Measurements from ENCODE around the gene ADGRF1.
"Not testable (repeated sequence)": the region's sequence is repeated elsewhere in the genome, so short reads cannot be mapped to it uniquely, and the experiment has no call there.

Gene ADGRF1
- long read RNA-seq, donor 1, full-length matches to known transcripts, result 6 of 13 reads
- long read RNA-seq, donor 1, partial matches to known transcripts, result 7 of 13 reads
- long read RNA-seq, donor 1, other reads (novel, unspliced or antisense), result 0 of 13 reads
- long read RNA-seq, donor 2, result 0 reads
- long read RNA-seq, donor 3, partial matches to known transcripts, result 13 of 15 reads
- long read RNA-seq, donor 3, other reads (novel, unspliced or antisense), result 0 of 15 reads
- long read RNA-seq, donor 4, partial matches to known transcripts, result 11 of 12 reads
- long read RNA-seq, donor 4, other reads (novel, unspliced or antisense), result 0 of 12 reads
- long read RNA-seq, donor 5, full-length matches to known transcripts, result 4 of 4 reads
- long read RNA-seq, donor 5, partial matches to known transcripts, result 0 of 4 reads
- long read RNA-seq, donor 5, other reads (novel, unspliced or antisense), result 0 of 4 reads
- long read RNA-seq, donor 6, partial matches to known transcripts, result 6 of 7 reads
- long read RNA-seq, donor 6, other reads (novel, unspliced or antisense), result 0 of 7 reads
- long read RNA-seq, donor 7, partial matches to known transcripts, result 9 of 10 reads
- long read RNA-seq, donor 7, other reads (novel, unspliced or antisense), result 0 of 10 reads
- long read RNA-seq, donor 8, full-length matches to known transcripts, result 3 of 3 reads
- long read RNA-seq, donor 8, partial matches to known transcripts, result 0 of 3 reads
- long read RNA-seq, donor 8, other reads (novel, unspliced or antisense), result 0 of 3 reads

DNA sequence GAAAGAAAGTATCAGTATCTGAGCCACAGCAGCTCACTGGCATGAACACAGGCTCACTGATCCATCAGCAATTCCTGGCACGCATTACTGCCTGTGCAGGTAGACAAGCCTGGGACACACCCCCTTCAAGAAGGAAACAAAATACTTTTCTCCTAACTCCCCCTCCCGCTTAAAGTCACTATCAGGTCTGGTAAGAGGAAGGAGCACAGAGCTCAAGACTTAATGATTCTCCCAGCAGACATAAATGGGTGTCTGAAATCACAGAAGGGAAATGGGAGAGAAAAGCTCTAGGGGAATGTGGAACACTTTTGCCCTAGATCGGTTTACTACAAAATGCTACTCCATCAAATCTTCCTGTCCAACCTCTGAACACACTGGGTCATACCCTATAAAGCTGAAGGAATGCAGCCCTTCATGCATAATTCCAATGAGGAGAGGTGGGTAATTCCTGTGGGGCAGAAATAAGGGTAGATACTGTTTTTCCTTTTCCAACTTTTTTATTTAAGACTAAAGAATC, at the start of gene ADGRF1:
TSS of gene ADGRF1 (minus strand) at position 58 of the 517 bp plus-strand sequence. CDS start 13,271 bp downstream, outside the sequence.
- peak; percentile 68 for DNase-seq

DNA sequence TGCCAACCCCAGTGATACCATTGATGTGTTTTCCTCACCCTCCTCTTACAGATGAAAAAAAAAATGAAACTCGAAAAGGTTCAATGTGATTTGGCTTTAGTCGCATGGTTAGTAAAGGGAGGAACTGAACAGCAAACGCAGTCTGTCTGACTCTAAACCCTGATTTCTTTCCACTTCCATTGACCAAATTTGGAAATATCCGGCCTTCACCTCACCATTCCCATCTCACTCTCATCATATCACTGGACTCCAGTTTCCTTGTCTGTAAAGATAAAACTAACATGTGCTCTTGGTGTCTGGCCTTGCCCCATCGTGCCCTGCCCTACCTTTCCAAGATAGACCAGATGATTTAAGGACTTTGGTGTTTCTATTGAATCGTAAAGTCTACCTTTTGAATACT, 48.7 kb upstream of the ADGRF1 start:
- no peak for DNase-seq

DNA sequence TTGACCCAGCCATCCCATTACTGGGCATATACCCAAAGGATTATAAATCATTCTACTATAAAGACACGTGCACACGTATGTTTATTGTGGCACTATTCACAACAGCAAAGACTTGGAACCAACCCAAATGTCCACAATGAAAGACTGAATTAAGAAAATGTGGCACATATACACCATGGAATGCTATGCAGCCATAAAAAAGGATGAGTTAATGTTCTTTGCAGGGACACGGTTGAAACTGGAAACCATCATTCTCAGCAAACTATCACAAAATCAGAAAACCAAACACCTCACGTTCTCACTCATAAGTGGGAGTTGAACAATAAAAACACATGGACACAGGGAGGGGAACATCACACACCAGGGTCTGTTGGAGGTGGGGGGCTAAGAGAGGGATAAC, 47.3 kb upstream of the ADGRF1 start:
- not testable (repeated sequence) for DNase-seq

- no peak for DNase-seq
These were observed 44.1 kb upstream of the ADGRF1 start for GRCh38 chr6:47086051-47086770.

DNA sequence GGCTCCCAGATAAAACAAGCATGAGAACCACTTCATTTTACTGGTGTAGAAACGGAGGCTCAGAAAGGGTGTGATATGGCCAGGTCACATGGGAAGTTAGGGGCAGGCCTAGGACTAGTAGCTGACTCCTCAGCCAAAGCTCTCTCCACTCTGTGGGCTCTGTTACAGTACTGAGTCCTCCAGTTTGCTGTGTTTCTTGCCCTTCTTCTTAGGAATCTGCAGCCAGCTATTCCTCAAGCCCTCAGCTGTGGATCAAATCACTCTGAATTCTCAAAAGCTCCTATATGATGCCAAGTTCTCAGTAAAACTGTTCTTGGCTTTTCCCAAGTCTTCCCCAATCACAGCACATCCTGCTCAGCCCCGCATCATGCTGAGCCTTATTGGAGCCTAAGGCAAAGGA, 42.5 kb upstream of the ADGRF1 start:
- no peak for DNase-seq

GRCh38 chr6:47083586-47084047, 41.5 kb upstream of the ADGRF1 start:
- DNase-seq, result peak; percentile 50

GRCh38 chr6:47080083-47080596, 38.0 kb upstream of the ADGRF1 start:
- DNase-seq, result no peak

- no peak for DNase-seq
These were observed 37.5 kb upstream of the ADGRF1 start for GRCh38 chr6:47079638-47080037.

- DNase-seq, result no peak
These were observed 36.9 kb upstream of the ADGRF1 start for GRCh38 chr6:47078991-47079390.

- no peak for DNase-seq
These were observed 34.6 kb upstream of the ADGRF1 start for GRCh38 chr6:47076422-47077344.

- no peak for DNase-seq
These were observed 33.7 kb upstream of the ADGRF1 start for GRCh38 chr6:47075741-47076421.

DNA sequence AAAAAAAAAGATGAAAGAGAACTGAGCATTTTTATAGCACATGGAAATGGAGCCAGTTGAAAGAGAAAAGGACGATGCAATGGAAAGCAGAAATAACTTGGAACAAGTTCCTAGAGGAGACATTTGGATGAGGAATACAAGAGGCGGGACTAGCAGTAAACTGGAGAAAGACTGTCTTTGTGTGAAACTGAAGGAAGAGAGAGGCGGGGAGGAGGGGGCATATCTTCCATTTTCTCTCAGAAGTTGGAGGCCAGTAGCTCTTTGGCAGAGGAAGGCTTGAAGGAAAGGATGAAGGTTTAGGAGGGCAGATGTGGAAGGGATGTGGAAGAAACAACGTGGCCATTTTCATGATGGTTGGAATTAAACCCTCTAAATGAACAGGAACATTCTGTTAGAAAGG, 33.0 kb upstream of the ADGRF1 start:
- no peak for DNase-seq

DNA sequence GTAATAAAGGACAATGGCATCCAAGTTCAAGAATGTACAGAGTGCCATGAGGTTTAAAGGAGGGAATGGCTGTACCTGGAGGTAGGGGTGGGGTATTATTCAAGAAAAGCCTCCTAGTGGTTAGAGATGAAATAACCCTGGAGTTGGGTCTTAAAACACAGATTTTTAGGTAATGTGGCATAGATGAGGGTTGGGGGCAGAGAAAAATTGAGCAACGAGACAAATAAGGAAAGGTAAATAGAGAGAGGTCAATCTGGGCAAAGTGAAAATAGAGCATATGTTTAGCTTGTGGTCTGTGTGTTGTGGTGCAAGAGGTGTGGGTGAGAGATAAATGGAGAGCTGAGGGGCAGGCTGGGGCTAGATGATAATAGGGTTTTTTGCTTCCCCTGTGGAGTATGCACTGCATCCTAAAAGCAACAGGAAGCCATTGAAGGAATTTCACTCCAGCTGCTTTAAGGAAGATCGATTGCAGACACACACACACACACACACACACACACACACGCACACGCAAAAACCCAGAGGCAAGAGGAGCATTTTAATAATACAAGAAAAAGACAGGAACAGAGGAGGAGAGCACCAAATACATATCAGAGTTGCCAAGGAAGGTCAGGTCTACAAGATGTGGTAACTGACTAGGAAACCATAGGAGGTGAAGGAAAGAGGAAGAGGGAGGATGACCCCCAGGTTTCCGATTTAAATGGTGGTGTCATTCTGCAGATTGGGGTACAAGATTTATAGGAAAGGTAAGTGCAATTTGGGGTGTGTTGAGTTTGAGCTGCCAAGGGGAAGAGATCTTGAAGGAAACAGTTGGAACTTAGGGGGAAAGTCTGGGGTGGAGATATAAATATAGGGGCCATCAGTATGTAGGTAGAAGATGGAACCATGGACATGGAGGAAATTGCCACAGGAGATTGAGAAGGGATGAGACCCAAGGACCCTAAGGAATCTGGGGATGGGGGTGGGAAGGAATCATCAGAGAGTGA, 31.3 kb upstream of the ADGRF1 start:
- DNase-seq, result no peak

- DNase-seq, result no peak
These were observed 30.5 kb upstream of the ADGRF1 start for GRCh38 chr6:47072667-47073066.

DNA sequence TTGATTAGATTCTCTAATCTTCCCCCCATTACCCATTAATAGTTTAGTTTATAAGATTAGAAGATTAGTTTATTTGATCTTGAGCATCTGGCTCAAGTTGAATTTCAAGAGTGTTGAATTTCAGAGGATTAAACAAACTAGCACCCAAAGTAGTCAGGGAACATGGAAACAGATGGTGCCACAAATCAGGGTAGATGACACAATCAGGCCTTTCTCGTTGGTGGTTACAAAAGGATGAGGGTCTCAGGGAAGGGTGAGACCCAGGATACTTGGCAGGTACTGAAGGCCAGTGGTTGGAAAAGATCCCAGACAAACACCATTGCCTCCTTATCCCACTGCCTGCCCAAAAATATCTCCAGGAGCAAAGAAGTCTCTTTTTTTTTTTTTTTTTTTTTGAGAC, 29.5 kb upstream of the ADGRF1 start:
- no peak for DNase-seq

DNA sequence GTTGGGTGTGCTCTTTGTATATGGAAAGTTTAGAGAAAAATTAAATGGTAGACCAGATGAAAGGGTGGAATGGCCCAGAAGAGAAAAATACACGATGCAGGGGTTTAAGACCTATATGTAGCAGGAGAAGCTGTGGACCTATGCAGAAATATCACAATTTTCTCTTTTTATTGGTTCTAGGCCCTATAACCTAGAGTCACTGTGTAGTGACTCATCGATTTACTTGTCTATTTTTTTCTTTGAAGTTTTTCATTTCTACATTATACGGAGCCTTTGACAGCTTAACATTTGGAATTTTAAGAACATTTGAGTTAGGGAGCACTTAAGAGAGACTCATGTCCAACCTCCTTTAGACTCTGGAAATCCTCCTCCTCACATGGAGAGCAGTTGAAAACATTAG, 28.3 kb upstream of the ADGRF1 start:
- no peak for DNase-seq

DNA sequence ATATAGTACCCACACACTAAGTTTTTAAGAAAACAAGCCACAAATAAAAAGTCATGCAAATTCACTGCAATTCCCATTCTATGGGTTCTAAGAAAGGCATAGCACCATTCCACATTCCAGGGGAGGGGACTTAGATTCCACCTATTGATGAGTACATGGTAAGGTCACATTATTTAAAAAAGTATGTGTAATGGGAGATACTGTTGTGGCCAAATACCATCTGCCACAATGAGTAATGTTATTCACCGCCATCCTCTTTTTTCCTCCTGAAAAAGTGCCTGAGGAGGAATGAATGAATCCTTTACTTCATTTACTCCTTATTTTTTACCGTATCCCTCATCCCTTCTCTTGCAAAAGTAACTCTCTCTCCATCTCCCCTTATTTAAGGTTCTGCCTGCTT, 27.0 kb upstream of the ADGRF1 start:
- no peak for DNase-seq

- DNase-seq, result no peak
These were observed 24.3 kb upstream of the ADGRF1 start for GRCh38 chr6:47066418-47066817.

GRCh38 chr6:47064274-47064673, 22.1 kb upstream of the ADGRF1 start:
- no peak for DNase-seq

Measured in right kidney (tissue), 9 donors.